Psoas muscle (tissue), 8 donors: Measurements from ENCODE around the gene ATOH8. TPM values are rescaled to one million over a fixed set of nuclear protein-coding genes. Genes with fewer than 3 reads are reported as not detected.
A peak's percentile ranks its signal among the peaks of the same experiment; 100 is the strongest.

ENCODE experiments used
- ATAC-seq, 4 donors: fragments of 200-7000 bp; cut with Tn5 transposase; one replicate each; pipeline ENCODE4 v1.9.1; 2020; ENCODE audit warnings: moderate library complexity in 3 of 4, mild to moderate bottlenecking in 2 of 4
- DNase-seq, 2 donors: peaks; one replicate each; pipeline ENCODE4 v3.0.0-alpha.2; 2020
- H3K27ac ChIP-seq: fragments of 200-600 bp; one replicate; pipeline ENCODE4 v1.8.0; 2022
- H3K27me3 ChIP-seq, 3 donors: fragments of 200-600 bp in 1 of 3; one replicate each; pipeline versions ENCODE4 v1.6.1 to v1.8.0; 2013 to 2022; ENCODE audit warnings: low read length in 2 of 3, mild to moderate bottlenecking in 2 of 3, moderate library complexity in 1 of 3; ENCODE audit not compliant: insufficient read depth in 3 of 3
- H3K36me3 ChIP-seq, 2 donors: fragments of 200-600 bp in 1 of 2; one replicate each; pipeline versions ENCODE4 v1.6.1 to v1.8.0; 2013 to 2022; ENCODE audit warnings: low read depth in 1 of 2, mild to moderate bottlenecking in 1 of 2, moderate library complexity in 1 of 2; ENCODE audit not compliant: insufficient read depth in 1 of 2
- H3K4me1 ChIP-seq: fragments of 200-600 bp; one replicate; pipeline ENCODE4 v1.8.0; 2022
- H3K4me3 ChIP-seq: fragments of 200-600 bp; one replicate; pipeline ENCODE4 v1.8.0; 2022; ENCODE audit warnings: mild to moderate bottlenecking
- H3K9me3 ChIP-seq: fragments of 200-600 bp; one replicate; pipeline ENCODE4 v1.8.0; 2022
- CTCF ChIP-seq: fragments of 200-600 bp; IDR thresholded peaks from one replicate; pipeline ENCODE4 v1.8.0; 2022; ENCODE audit warnings: antibody characterized with exemption
- WGBS, 3 donors: extraction: QIAGEN DNeasy Blood & Tissue Kit; methylation state at CpG; one replicate each; pipeline versions ENCODE4 v1.1.6 to v1.1.7; 2013; 5-methylcytosine and 5-hydroxymethylcytosine counted together
- intact Hi-C, 2 donors: fragments of 100-400 bp; cut with DNase I; formaldehyde crosslinking; loops; one replicate each; pipeline versions ENCODE4 v1.11.0 to v1.14.2; 2022
- polyA plus RNA-seq, 3 donors: library from polyadenylated mRNA; stranded (reverse); fragments of 200-250 nt; gene quantifications; one replicate each; pipeline ENCODE4 v1.2.3, GENCODE V29; 2013
- total RNA-seq, 4 donors: library from RNA; stranded (reverse); fragmentation: NEBNext Ultra II Directional in 2 of 4; extraction: Animal tissue kit (Norgen Biotek cat#: 25700) in 2 of 4; gene quantifications; one replicate each; pipeline versions ENCODE4 v1.2.1 to v1.2.4, GENCODE V29; 2021 to 2023
- donor health status: healthy with polysubstance abuse.
- donor health status: DM: no; HTN: no; CAD: no; lungs with moderate emphysema.
- donor health status: Bipolar disorder and iron deficiency.
- donor health status: healthy.
- donor health status: DM: yes; HTN: yes; CAD: no.
- donor health status: DM: no; HTN: no; CAD: no.
- donor health status: DM: no; HTN: no; CAD: no.
- donor health status: DM: yes; HTN: yes; CAD: no.

ATOH8 gene
- total and polyA plus RNA-seq, 7 donors, result 22.0 to 82.1 (median 59.4) TPM

- TF ChIP-seq CTCF, result no peak
- Histone ChIP-seq H3K27me3 (no peaks in the 10 kb centered on the region), H3K4me3 (no peak overlapping the region), H3K36me3 (no peaks in the 10 kb centered on the region), H3K9me3 (no peaks in the 10 kb centered on the region), H3K27ac (peak overlapping the region; percentile 77), H3K4me1 (peaks cover 79% of the 10 kb centered on the region)
- intact Hi-C loops, result loop anchor here in 1 of 2 donors (10.0 kb wide), 1 partner anchor 331 kb away; no protein-coding TSS in a partner anchor
- 47 to 59% (median 53%) methylated on average over 10 of the region's 10 CpGs for WGBS, 3 donors
- ATAC-seq (no peak), DNase-seq (peak in 1 of 2 donors; percentile 60)
These were observed 10.3 kb upstream of the ATOH8 start for GRCh38 chr2:85743304-85743978.

- Histone ChIP-seq H3K4me3 (no peak overlapping the region), H3K27me3 (no peaks in the 10 kb centered on the region), H3K36me3 (no peaks in the 10 kb centered on the region), H3K4me1 (peaks cover 79% of the 10 kb centered on the region), H3K9me3 (no peaks in the 10 kb centered on the region), H3K27ac (peak overlapping the region; percentile 63)
- no peak for ATAC-seq
- no peak for TF ChIP-seq CTCF
- intact Hi-C loops, result loop anchor here in 1 of 2 donors (10.0 kb wide), 1 partner anchor 331 kb away; no protein-coding TSS in a partner anchor
- WGBS, 3 donors, result 30 to 47% (median 30%) methylated on average over 4 of the region's 4 CpGs
- peak in 1 of 2 donors; percentile 11 for DNase-seq
These were observed 9.7 kb upstream of the ATOH8 start for GRCh38 chr2:85744055-85744454.

- H3K36me3 ChIP-seq, result no peaks in the 10 kb centered on the region
- peaks cover 81% of the 10 kb centered on the region for H3K4me1 ChIP-seq
- H3K27me3 ChIP-seq, result no peaks in the 10 kb centered on the region
- 36 to 50% (median 39%) methylated on average over 10 of the region's 10 CpGs for WGBS, 3 donors
- peak overlapping the region; percentile 63 for H3K27ac ChIP-seq
- no peaks in the 10 kb centered on the region for H3K9me3 ChIP-seq
- no peak for ATAC-seq
- no peak overlapping the region for H3K4me3 ChIP-seq
- intact Hi-C loops, result loop anchor here (5.0 to 10.0 kb wide), 2 partner anchors 67 to 330 kb away; no protein-coding TSS in a partner anchor
- DNase-seq, result peak; percentile 72 to 87
- TF ChIP-seq CTCF, result no peak
These were observed 8.8 kb upstream of the ATOH8 start for GRCh38 chr2:85744741-85745601.

- Histone ChIP-seq H3K4me3 (no peak overlapping the region), H3K4me1 (peaks cover 82% of the 10 kb centered on the region), H3K27ac (peak overlapping the region; percentile 63), H3K27me3 (no peaks in the 10 kb centered on the region), H3K9me3 (no peaks in the 10 kb centered on the region), H3K36me3 (no peaks in the 10 kb centered on the region)
- ATAC-seq (no peak), DNase-seq (no peak)
- TF ChIP-seq CTCF, result no peak
- WGBS, 3 donors, result 52 to 66% (median 55%) methylated on average over 8 of the region's 8 CpGs
- intact Hi-C loops, result loop anchor here (5.0 to 10.0 kb wide), 2 partner anchors 67 to 329 kb away; no protein-coding TSS in a partner anchor
These were observed 8.2 kb upstream of the ATOH8 start for GRCh38 chr2:85745619-85746018.
